ENCODE measurements around the gene RXRB.

- TF ChIP-seq, protein P1, sequence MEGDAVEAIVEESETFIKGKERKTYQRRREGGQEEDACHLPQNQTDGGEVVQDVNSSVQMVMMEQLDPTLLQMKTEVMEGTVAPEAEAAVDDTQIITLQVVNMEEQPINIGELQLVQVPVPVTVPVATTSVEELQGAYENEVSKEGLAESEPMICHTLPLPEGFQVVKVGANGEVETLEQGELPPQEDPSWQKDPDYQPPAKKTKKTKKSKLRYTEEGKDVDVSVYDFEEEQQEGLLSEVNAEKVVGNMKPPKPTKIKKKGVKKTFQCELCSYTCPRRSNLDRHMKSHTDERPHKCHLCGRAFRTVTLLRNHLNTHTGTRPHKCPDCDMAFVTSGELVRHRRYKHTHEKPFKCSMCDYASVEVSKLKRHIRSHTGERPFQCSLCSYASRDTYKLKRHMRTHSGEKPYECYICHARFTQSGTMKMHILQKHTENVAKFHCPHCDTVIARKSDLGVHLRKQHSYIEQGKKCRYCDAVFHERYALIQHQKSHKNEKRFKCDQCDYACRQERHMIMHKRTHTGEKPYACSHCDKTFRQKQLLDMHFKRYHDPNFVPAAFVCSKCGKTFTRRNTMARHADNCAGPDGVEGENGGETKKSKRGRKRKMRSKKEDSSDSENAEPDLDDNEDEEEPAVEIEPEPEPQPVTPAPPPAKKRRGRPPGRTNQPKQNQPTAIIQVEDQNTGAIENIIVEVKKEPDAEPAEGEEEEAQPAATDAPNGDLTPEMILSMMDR (IDR thresholded peaks at IDR 0.05; ENCODE audit: low read depth, low read length, poor library complexity, severe bottlenecking) = no peak
- TF ChIP-seq EZH2phosphoT487 (IDR thresholded peaks at IDR 0.05; ENCODE audit: borderline replicate concordance, low read length) = no peak
Measured at GRCh38 chr6:33217246-33217645, 16.8 kb upstream of the RXRB start.
